BJ (cell line): ENCODE results near the gene SFR1. TPM values are rescaled to one million over a fixed set of nuclear protein-coding genes. Genes with fewer than 3 reads are reported as not detected.

Source experiments
- CTCF ChIA-PET: fragments of 350-600 bp; formaldehyde crosslinking; extraction: SDS; loops from one replicate; lab custom pipeline; 2021; ENCODE audit warnings: antibody characterized with exemption, inconsistent platforms; lab: Yijun Ruan, JAX
- POLR2A ChIA-PET: fragments of 300-600 bp; sonication (Branson Sonifier 250); formaldehyde crosslinking; extraction: SDS; loops from one replicate; lab custom pipeline; 2021; ENCODE audit warnings: antibody characterized with exemption; lab: Charles Lee
- DNase-seq: peaks from one replicate; pipeline ENCODE4 v3.0.0-alpha.2; 2011; ENCODE audit warnings: low read depth
- H3K27me3 ChIP-seq: 2 replicates; pipeline ENCODE4 v1.6.0; 2011; ENCODE audit warnings: low read length; ENCODE audit not compliant: control insufficient read depth, insufficient read depth
- H3K36me3 ChIP-seq: 2 replicates; pipeline ENCODE4 v1.5.1; 2011; ENCODE audit warnings: low read length; ENCODE audit not compliant: control insufficient read depth, insufficient read depth
- H3K4me3 ChIP-seq: 2 replicates; pipeline ENCODE4 v1.5.1; 2011; ENCODE audit warnings: low read depth, mild to moderate bottlenecking, control low read depth, low read length
- polyA plus RNA-seq: library from polyadenylated mRNA; depleted of rRNA; stranded (reverse); fragments of >200 nt; gene quantifications from 2 replicates; pipeline ENCODE4 v1.2.3, GENCODE V29; 2011
- TF ChIP-seq, protein P1 (sequence below): IDR thresholded peaks from 2 replicates; pipeline ENCODE4 v1.5.1; 2011; ENCODE audit warnings: low read depth, mild to moderate bottlenecking, control low read depth, inconsistent platforms, low read length, moderate library complexity; ENCODE audit not compliant: insufficient read depth

SFR1 gene
- polyA plus RNA-seq, 1 experiment: 1.5 TPM

DNA sequence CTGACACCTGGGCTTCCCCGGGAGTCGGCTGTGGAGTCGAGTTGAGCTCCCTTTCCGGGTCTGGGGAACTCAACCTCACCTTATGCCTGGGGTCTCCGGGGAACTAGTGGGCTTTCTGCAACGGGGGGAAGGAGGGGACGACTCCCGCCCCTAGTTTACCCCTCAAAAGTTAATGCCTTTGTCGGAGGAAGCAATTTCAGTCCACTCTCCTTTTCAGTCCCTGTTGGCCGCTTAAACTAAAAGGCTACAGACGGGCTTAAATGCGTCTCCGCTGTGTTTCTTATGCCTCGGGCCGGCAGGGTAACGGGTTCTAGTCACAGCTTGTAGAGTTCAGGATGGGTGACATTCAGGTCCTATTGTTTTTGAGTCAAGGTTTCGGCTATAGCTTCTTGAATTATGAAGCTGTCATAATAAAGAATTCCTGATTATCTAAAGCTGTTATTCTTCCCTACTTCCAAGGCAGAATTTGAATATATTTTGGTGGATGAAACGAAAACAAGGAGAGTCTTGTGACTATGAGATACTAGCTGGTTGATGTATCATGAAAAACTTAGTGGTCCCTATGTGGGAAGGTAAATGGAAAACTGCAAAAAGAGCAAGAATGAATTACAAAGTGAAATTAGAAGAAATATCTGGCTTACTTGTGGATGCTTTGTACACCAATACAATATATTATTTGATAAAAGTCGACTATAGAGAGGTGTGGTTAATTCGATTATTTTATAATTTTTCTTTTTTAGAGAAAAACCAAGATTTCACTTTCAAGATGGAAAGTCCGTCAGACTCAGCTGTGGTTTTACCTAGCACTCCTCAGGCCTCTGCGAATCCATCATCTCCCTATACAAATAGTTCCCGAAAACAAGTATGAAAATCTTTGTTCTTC, 495 bp downstream of the SFR1 start:
- ChIA-PET CTCF (interaction anchor here (0.7 to 4.8 kb wide), 20 partner anchors 8 to 410 kb away, joined by 3 to 50 read pairs (median 4); no protein-coding TSS in a partner anchor), POLR2A (interaction anchor here (1.8 kb wide), 1 partner anchor 13 kb away, joined by 22 read pairs; no protein-coding TSS in a partner anchor)
- H3K4me3 ChIP-seq: peak overlapping the region; percentile 64
- DNase-seq: no peak
- H3K27me3 ChIP-seq: no peaks in the 10 kb centered on the region
- no peaks in the 10 kb centered on the region for H3K36me3 ChIP-seq
- TF ChIP-seq, protein P1, sequence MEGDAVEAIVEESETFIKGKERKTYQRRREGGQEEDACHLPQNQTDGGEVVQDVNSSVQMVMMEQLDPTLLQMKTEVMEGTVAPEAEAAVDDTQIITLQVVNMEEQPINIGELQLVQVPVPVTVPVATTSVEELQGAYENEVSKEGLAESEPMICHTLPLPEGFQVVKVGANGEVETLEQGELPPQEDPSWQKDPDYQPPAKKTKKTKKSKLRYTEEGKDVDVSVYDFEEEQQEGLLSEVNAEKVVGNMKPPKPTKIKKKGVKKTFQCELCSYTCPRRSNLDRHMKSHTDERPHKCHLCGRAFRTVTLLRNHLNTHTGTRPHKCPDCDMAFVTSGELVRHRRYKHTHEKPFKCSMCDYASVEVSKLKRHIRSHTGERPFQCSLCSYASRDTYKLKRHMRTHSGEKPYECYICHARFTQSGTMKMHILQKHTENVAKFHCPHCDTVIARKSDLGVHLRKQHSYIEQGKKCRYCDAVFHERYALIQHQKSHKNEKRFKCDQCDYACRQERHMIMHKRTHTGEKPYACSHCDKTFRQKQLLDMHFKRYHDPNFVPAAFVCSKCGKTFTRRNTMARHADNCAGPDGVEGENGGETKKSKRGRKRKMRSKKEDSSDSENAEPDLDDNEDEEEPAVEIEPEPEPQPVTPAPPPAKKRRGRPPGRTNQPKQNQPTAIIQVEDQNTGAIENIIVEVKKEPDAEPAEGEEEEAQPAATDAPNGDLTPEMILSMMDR: no peak

DNA sequence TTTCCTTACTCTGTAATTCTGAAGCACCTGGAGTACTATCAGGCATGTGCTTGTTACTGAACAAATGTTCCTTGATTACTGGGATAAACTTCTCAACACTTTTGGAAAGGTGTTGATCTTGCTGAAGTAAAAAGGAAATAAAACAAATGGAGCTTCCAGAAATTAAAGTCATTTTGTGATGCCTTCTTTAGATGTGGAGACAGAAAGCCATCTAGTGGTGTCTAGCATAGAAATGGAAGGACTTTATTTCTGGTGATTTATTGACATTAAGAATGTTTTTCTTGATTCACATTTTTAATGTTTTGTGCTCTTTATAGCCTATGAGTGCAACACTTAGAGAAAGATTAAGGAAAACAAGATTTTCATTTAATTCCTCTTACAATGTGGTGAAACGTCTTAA, 1.4 kb downstream of the SFR1 start:
- ChIA-PET CTCF (interaction anchor here (0.9 to 4.8 kb wide), 11 partner anchors 11 to 411 kb away, joined by 3 to 50 read pairs (median 5); no protein-coding TSS in a partner anchor), POLR2A (no interaction called here)
- no peaks in the 10 kb centered on the region for H3K27me3 ChIP-seq
- DNase-seq: no peak
- H3K4me3 ChIP-seq: no peak overlapping the region
- TF ChIP-seq, protein P1: peak; percentile 38
- H3K36me3 ChIP-seq: no peaks in the 10 kb centered on the region

DNA sequence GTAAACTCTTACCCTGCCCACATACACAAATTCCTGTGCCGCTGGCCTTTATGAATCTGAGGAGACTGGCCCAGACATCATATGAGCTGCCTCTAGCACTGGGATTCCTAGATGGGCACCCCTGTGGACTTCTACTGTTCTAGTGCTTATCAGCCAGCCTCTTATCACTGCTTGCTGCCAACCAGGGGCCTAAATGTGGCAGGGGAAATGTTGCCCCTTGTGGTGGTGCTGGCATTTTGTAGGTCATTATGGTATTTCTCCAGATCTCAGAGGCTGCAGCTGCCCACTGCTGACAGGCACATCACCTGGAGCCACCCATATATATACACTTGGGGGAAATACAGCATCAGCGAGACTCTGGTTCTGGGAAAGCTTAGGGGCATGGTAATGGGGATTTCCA, 5.4 kb downstream of the SFR1 start:
- Histone ChIP-seq H3K4me3 (no peak overlapping the region), H3K36me3 (no peaks in the 10 kb centered on the region), H3K27me3 (no peaks in the 10 kb centered on the region)
- ChIA-PET POLR2A (no interaction called here), CTCF (interaction anchor here (0.9 to 2.1 kb wide), 5 partner anchors 12 to 239 kb away, joined by 3 to 6 read pairs (median 3); no protein-coding TSS in a partner anchor)
- TF ChIP-seq, protein P1: 0 out of 2 replicates have a peak, but pooled peaks have one; percentile 11
- no peak for DNase-seq

DNA sequence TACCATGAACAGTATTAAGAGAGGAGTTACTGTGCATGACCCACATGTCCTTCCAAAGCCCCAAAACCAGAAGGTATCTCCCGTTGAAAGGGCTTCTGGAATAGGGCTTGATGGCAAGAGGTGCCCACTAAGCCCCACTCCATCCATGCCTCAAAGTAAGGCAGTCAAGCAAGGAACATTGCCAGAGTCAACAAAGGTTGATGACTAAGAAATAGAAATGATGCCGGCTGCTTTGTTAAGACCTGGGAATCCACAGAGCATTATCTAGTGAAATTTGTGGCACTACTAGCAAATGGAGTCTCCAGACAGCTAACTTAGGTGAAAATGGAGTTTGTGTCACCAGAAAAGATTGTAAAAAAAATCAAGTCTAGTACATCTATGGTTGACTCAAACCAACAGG, 6.2 kb downstream of the SFR1 start:
- TF ChIP-seq, protein P1: no peak
- CTCF ChIA-PET: interaction anchor here (1.1 kb wide), 1 partner anchor 74 kb away, joined by 3 read pairs; no protein-coding TSS in a partner anchor
- no peak for DNase-seq

DNA sequence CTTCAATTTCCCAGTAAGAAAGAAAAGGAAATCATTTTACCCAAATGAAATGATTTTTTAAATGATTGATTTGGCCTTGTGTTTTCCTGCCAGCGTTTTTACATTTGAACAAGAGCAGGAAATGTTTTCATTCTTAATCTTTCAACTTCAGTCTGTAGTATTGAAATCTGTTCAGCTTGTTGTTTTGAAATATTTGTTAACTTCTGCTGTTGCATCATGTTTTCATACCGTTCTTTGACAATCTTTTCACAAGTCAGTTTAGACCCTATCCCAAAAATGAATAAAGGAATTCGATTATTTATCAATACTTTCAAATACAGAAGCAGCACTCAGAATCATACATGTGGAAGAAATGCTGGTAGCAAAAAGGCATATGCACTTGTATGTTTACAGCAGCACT, 8.1 kb downstream of the SFR1 start:
- Histone ChIP-seq H3K4me3 (no peak overlapping the region), H3K36me3 (no peaks in the 10 kb centered on the region), H3K27me3 (no peaks in the 10 kb centered on the region)
- ChIA-PET CTCF (interaction anchor here (0.8 kb wide), 1 partner anchor 84 kb away, joined by 3 read pairs; no protein-coding TSS in a partner anchor), POLR2A (no interaction called here)
- DNase-seq: no peak
- TF ChIP-seq, protein P1: no peak

More for the DNA sequence above, 6.2 kb downstream of the SFR1 start:
- Histone ChIP-seq H3K36me3 (no peaks in the 10 kb centered on the region), H3K27me3 (no peaks in the 10 kb centered on the region), H3K4me3 (no peak overlapping the region)
- POLR2A ChIA-PET: no interaction called here
